Pancreas (tissue), 10 donors: ENCODE measurements around the gene ZC3H18. TPM values are rescaled to one million over a fixed set of nuclear protein-coding genes. Genes with fewer than 3 reads are reported as not detected.

Experiments used
- ATAC-seq, 4 donors: fragments of 200-7000 bp; cut with Tn5 transposase; one replicate each; pipeline versions ENCODE4 v1.8.0 to v1.9.1; 2020; ENCODE audit warnings: mild to moderate bottlenecking in 4 of 4, moderate library complexity in 4 of 4
- DNase-seq, 6 donors: peaks; one replicate each; pipeline ENCODE4 v3.0.0-alpha.2; 2020
- FAIRE-seq: peaks from 2 replicates; lab custom pipeline; 2012; peaks lifted over from hg19 to GRCh38; lab: Jason Lieb, UNC
- H3K27ac ChIP-seq, 4 donors: fragments of 200-600 bp; sonication (generic); 1 replicate in 3 of 4; 2 replicates in 1 of 4; pipeline versions ENCODE4 v1.5.0 to v1.8.0; 2020
- H3K27me3 ChIP-seq, 4 donors: fragments of 200-600 bp; one replicate each; pipeline ENCODE4 v1.8.0; 2021
- H3K36me3 ChIP-seq, 3 donors: fragments of 200-600 bp; sonication (generic) in 1 of 3; one replicate each; pipeline versions ENCODE4 v1.5.0 to v1.8.0; 2020 to 2021
- H3K4me1 ChIP-seq, 3 donors: fragments of 200-600 bp; one replicate each; pipeline ENCODE4 v1.8.0; 2021
- H3K4me3 ChIP-seq, 4 donors: fragments of 200-600 bp; sonication (generic) in 2 of 4; one replicate each; pipeline versions ENCODE4 v1.5.0 to v1.8.0; 2020 to 2021
- H3K9me3 ChIP-seq, 4 donors: fragments of 200-600 bp; one replicate each; pipeline ENCODE4 v1.8.0; 2021
- CTCF ChIP-seq, 4 donors: fragments of 200-600 bp; sonication (generic) in 3 of 4; IDR thresholded peaks; one replicate each; pipeline versions ENCODE4 v1.5.0 to v1.8.0; 2021; ENCODE audit warnings: antibody characterized with exemption in 4 of 4
- WGBS, 2 donors: extraction: QIAGEN DNeasy Blood & Tissue Kit; methylation state at CpG; one replicate each; pipeline ENCODE4 v1.1.7; 2013; 5-methylcytosine and 5-hydroxymethylcytosine counted together
- intact Hi-C, 3 donors: fragments of 100-400 bp; cut with DNase I; formaldehyde crosslinking; loops; one replicate each; pipeline versions ENCODE4 v1.11.1 to v1.14.2; 2022
- polyA plus RNA-seq, 2 donors: library from polyadenylated mRNA; stranded (reverse); fragments of 200-250 nt; gene quantifications; one replicate each; pipeline ENCODE4 v1.2.3, GENCODE V29; 2013
- total RNA-seq, 6 donors: library from RNA; stranded (reverse); fragmentation: NEBNext Ultra II Directional in 4 of 6; extraction: Animal tissue kit (Norgen Biotek cat#: 25700) in 4 of 6; gene quantifications; one replicate each; pipeline versions ENCODE4 v1.2.1 to v1.2.4, GENCODE V29; 2021 to 2023
- donor health status: healthy with polysubstance abuse.
- donor health status: DM: no; HTN: no; CAD: no; lungs with moderate emphysema.
- donor health status: DM: no; HTN: no; CAD: no.
- donor health status: control.
- donor health status: control.
- donor health status: Bipolar disorder and iron deficiency.
- donor health status: DM: yes; HTN: yes; CAD: no.
- donor health status: DM: no; HTN: no; CAD: no.
- donor health status: DM: no; HTN: no; CAD: no.
- donor health status: DM: yes; HTN: yes; CAD: no.

The ZC3H18 gene
- total and polyA plus RNA-seq, 8 donors, result 12.2 to 27.6 (median 16.8) TPM

- FAIRE-seq, result no peak
- Histone ChIP-seq H3K27ac (no peak overlapping the region), H3K4me1 (no peaks in the 10 kb centered on the region), H3K36me3 (peaks cover 0 to 21% (median 0%) of the 10 kb centered on the region in 3 donors), H3K27me3 (no peaks in the 10 kb centered on the region), H3K9me3 (no peaks in the 10 kb centered on the region), H3K4me3 (no peak overlapping the region)
- TF ChIP-seq CTCF (IDR thresholded peaks at IDR 0.05), result no peak
- WGBS, 2 donors, result 83 to 88% methylated on average over 30 to 37 of the region's 37 CpGs
- intact Hi-C loops, result no loop called here
- peak in 4 of 6 donors; percentile 20 to 83 (median 42) for DNase-seq
- peak in 2 of 4 donors; percentile 3 to 4 for ATAC-seq
These were observed 37.6 kb upstream of the ZC3H18 start for GRCh38 chr16:88532434-88533241.

- ATAC-seq, result no peak
- intact Hi-C loops, result no loop called here
These were observed 36.8 kb upstream of the ZC3H18 start for GRCh38 chr16:88533381-88533917.

GRCh38 chr16:88533932-88534637, 36.1 kb upstream of the ZC3H18 start:
- Histone ChIP-seq H3K4me1 (no peaks in the 10 kb centered on the region), H3K36me3 (peaks cover 0 to 14% (median 0%) of the 10 kb centered on the region in 3 donors), H3K27ac (no peak overlapping the region), H3K9me3 (no peaks in the 10 kb centered on the region), H3K27me3 (no peaks in the 10 kb centered on the region), H3K4me3 (peak overlapping the region in 2 of 4 donors; percentile 30 to 39)
- WGBS, 2 donors, result 78 to 80% methylated on average over 47 to 114 of the region's 114 CpGs
- ATAC-seq (peak in 1 of 4 donors; percentile 23), FAIRE-seq (no peak), DNase-seq (peak in 4 of 6 donors; percentile 27 to 81 (median 65))
- intact Hi-C loops, result no loop called here
- no peak for TF ChIP-seq CTCF (IDR thresholded peaks at IDR 0.05)

More at GRCh38 chr16:88533381-88533917, 36.8 kb upstream of the ZC3H18 start:
- Histone ChIP-seq H3K4me3 (no peak overlapping the region), H3K36me3 (peaks cover 0 to 20% (median 0%) of the 10 kb centered on the region in 3 donors), H3K4me1 (no peaks in the 10 kb centered on the region), H3K9me3 (no peaks in the 10 kb centered on the region), H3K27me3 (no peaks in the 10 kb centered on the region), H3K27ac (no peak overlapping the region)
- TF ChIP-seq CTCF (IDR thresholded peaks at IDR 0.05), result no peak
- 83 to 84% methylated on average over 60 to 79 of the region's 79 CpGs for WGBS, 2 donors
- DNase-seq (peak in 4 of 6 donors; percentile 17 to 76 (median 44)), FAIRE-seq (no peak)

- H3K36me3 ChIP-seq, result peaks cover 0 to 8% (median 0%) of the 10 kb centered on the region in 3 donors
- WGBS, 2 donors, result 80 to 81% methylated on average over 49 to 65 of the region's 65 CpGs
- TF ChIP-seq CTCF (IDR thresholded peaks at IDR 0.05), result no peak
- intact Hi-C loops, result no loop called here
- H3K27me3 ChIP-seq, result no peaks in the 10 kb centered on the region
- H3K4me1 ChIP-seq, result no peaks in the 10 kb centered on the region
- FAIRE-seq (no peak), ATAC-seq (no peak), DNase-seq (peak in 2 of 6 donors; percentile 67 to 76)
- no peaks in the 10 kb centered on the region for H3K9me3 ChIP-seq
- H3K27ac ChIP-seq, result no peak overlapping the region
- H3K4me3 ChIP-seq, result peak overlapping the region in 2 of 4 donors; percentile 30 to 39
These were observed 35.5 kb upstream of the ZC3H18 start for GRCh38 chr16:88534638-88535190.
